ENCODE data around the gene OBP2B. TPM values are rescaled to one million over a fixed set of nuclear protein-coding genes. Genes with fewer than 3 reads are reported as not detected.
"Not testable (repeated sequence)": the region's sequence is repeated elsewhere in the genome, so short reads cannot be mapped to it uniquely, and the experiment has no call there.

OBP2B gene
- total RNA-seq, 1 donor, result not detected

DNA sequence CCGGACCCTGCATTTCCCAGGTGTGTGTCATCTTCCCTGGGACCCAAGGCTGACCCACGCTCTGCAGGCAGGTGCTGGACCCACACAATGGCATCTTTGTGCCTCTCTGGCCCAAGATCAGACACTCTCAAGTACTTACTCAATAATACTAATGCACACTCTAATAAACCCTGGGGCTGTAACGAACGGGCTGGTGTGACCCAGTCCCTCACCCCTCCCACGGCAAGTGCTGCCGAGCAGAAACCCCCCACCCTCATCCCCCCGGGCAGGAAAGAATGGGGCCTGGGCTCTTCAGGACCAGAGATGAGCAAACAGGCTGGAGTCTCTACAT lies 1.1 kb upstream of the OBP2B start:
- no peak for DNase-seq (ENCODE audit: low read depth)
- no peak for TF ChIP-seq CTCF (IDR thresholded peaks at IDR 0.05; ENCODE audit: insufficient read depth, low read length)
- H3K4me3 ChIP-seq (ENCODE audit: low read depth, low read length), result no peak overlapping the region

- not testable (repeated sequence) for H3K4me3 ChIP-seq (ENCODE audit: low read depth, low read length); DNase-seq (ENCODE audit: low read depth)
Observed at GRCh38 chr9:133209327-133210201, 514 bp upstream of the OBP2B start.

DNA sequence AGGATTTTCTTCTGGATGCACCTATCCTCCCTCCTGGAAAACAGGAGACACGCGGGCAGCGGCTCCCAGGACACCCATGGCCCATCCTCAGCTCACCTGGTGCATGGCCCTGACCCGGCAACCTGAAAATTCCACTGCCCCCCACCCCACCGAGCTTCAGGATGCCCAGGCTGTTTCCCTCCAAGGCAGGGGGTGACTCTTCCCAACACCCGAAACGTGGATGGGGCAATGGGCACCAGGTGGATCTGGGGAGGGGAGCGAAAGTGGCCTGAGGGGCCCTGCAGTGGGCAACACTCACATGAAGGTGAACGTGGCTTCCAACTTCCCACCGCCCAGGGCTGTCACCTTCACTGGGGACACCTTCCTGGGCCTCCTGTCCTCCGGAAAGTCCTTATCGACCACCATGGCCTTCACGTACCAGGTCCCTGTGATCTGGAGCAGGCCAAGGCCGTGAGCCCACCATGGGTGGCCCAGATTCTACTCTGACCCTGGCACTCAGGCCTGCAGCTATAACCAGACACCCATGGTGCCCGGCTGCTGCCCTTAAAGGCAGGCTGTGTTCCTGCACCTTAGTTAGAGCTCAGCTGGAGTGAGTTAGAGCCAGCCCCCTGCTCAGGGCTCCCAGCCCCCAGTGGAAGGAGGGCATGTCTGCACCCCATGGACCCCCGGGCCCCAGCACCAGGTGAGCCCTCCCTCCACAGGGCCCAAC lies 725 bp downstream of the OBP2B start:
- not testable (repeated sequence) for DNase-seq (ENCODE audit: low read depth)

DNA sequence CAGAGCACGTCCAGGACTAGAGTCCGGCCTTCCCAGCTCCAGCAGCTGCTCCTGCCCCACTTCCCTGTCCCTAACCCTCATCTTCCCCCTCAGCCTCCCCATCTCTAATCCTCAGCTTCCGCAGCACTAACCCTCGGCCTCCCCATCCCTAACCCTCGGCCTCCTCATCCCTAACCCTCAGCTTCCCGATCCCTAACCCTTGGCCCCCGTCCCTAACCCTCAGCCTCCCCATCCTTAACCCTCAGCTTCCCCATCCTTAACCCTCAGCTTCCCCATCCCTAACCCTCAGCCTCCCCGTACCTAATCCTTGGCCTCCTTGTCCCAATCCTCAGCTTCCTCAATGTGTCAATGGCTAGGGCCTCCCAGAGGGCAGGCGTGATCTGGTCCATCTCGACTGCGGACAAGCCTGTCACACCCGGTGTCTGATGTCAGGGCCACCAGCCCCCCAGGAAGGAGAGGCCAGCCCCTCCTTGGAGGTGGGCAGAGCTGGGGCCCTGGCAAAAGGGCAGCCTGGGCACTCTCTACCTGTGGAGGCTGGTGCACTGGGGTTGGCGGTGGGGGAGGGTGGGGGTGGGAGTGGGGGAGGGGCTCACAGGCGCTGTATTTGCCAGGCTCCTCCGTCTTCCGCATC lies 1.4 kb downstream of the OBP2B start:
- no peak for DNase-seq (ENCODE audit: low read depth)
- TF ChIP-seq CTCF (IDR thresholded peaks at IDR 0.05; ENCODE audit: insufficient read depth, low read length), result no peak
- H3K4me3 ChIP-seq (ENCODE audit: low read depth, low read length), result no peak overlapping the region

More for the DNA sequence above, 725 bp downstream of the OBP2B start:
- not testable (repeated sequence) for H3K4me3 ChIP-seq (ENCODE audit: low read depth, low read length)

- no peak for DNase-seq (ENCODE audit: low read depth)
- no peak for TF ChIP-seq CTCF (IDR thresholded peaks at IDR 0.05; ENCODE audit: insufficient read depth, low read length)
- no peak overlapping the region for H3K4me3 ChIP-seq (ENCODE audit: low read depth, low read length)
Observed at GRCh38 chr9:133207021-133207531, 2.0 kb downstream of the OBP2B start.

DNA sequence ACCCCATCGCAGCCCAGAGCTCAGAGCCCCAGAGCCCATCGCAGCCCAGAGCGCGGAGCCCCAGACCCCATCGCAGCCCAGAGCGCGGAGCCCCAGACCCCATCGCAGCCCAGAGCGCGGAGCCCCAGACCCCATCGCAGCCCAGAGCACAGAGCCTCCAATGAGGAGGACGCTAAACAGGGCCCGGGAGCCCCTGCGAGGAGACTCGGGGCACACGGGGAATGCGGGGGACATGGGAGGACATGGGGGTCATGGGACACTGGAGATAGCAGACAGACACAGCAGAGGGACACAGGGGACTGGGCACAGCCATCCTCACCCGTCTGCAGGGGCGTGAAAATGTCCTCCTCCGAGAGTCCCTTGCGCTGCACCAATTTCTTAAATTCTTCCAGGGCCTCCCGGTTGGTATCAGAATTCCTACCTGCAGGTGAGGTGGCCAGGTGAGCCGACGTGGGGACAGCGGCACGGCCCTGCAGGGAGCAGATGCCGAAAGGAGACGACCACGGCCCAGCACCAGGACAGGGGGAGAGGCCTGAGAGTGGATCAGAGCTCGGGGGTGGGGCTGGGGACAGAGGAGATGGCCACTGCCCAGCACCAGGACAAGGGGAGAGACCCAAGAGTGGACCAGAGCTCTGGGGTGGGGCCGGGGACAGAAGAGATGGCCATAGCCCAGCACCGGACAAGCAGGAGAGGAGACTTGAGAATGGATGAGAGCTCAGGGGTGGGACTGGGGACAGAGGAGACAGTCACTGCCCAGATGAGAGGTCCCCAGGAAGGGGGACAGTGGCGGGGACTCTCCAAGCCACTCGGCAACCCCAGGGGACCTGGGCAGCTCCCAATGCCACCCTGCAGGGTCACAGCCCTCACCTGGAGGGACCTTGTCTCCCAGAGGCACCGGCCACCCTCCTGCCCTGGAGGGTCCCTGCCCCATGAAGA lies 2.8 kb downstream of the OBP2B start:
- DNase-seq (ENCODE audit: low read depth), result no peak
- TF ChIP-seq CTCF (IDR thresholded peaks at IDR 0.05; ENCODE audit: insufficient read depth, low read length), result no peak
- no peak overlapping the region for H3K4me3 ChIP-seq (ENCODE audit: low read depth, low read length)

GRCh38 chr9:133205481-133205887 lies 3.6 kb downstream of the OBP2B start:
- DNase-seq (ENCODE audit: low read depth); H3K4me3 ChIP-seq (ENCODE audit: low read depth, low read length): not testable (repeated sequence)
